ENCODE data around the gene DDIT3. TPM values are rescaled to one million over a fixed set of nuclear protein-coding genes. Genes with fewer than 3 reads are reported as not detected.

DDIT3 gene
- total and polyA plus RNA-seq, 10 donors = 18.0 to 43.9 (median 23.0) TPM

DNA sequence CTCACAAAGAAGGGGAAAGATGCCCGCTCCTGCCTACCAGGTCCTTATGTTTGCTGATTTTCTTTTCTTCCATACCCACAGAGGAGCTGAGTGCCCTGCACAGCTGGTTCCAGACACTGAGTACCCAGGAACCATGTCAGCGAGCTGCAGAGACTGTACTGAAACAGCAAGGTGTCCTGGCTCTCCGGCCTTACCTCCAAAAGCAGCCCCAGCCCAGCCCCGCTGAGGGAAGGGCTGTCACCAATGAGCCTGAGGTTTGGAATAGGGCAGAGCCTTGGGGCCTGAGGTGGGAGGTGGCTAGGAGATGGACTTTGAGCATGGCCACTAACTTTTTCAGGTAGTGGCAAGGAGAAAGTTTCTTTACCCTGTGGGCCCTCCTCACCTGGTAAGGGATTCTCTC lies 30.2 kb downstream of the DDIT3 start:
- no peaks in the 10 kb centered on the region for H3K27me3 ChIP-seq (replicated peaks in 1 of 7)
- H3K4me1 ChIP-seq = peaks cover 15 to 34% (median 20%) of the 10 kb centered on the region in 6 donors
- no peak overlapping the region for H3K4me3 ChIP-seq
- intact Hi-C loops (cut with DNase I; ENCODE audit: low total_unique reads) = no loop called here
- H3K27ac ChIP-seq = no peak overlapping the region
- DNase-seq = peak; percentile 62
- H3K9me3 ChIP-seq = no peaks in the 10 kb centered on the region
- 95 to 100% (median 98%) methylated on average over 2 to 4 of the region's 4 CpGs for WGBS, 5 donors
- peaks cover 3 to 56% (median 40%) of the 10 kb centered on the region in 6 donors for H3K36me3 ChIP-seq
- TF ChIP-seq, protein P1, sequence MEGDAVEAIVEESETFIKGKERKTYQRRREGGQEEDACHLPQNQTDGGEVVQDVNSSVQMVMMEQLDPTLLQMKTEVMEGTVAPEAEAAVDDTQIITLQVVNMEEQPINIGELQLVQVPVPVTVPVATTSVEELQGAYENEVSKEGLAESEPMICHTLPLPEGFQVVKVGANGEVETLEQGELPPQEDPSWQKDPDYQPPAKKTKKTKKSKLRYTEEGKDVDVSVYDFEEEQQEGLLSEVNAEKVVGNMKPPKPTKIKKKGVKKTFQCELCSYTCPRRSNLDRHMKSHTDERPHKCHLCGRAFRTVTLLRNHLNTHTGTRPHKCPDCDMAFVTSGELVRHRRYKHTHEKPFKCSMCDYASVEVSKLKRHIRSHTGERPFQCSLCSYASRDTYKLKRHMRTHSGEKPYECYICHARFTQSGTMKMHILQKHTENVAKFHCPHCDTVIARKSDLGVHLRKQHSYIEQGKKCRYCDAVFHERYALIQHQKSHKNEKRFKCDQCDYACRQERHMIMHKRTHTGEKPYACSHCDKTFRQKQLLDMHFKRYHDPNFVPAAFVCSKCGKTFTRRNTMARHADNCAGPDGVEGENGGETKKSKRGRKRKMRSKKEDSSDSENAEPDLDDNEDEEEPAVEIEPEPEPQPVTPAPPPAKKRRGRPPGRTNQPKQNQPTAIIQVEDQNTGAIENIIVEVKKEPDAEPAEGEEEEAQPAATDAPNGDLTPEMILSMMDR (IDR thresholded peaks at IDR 0.05 in 8 of 11, conservative IDR thresholded peaks at IDR 0.05 in 3 of 11) = no peak
- TF ChIP-seq POLR2AphosphoS5 (IDR thresholded peaks at IDR 0.05) (no peak), POLR2A (IDR thresholded peaks at IDR 0.05) (no peak)

DNA sequence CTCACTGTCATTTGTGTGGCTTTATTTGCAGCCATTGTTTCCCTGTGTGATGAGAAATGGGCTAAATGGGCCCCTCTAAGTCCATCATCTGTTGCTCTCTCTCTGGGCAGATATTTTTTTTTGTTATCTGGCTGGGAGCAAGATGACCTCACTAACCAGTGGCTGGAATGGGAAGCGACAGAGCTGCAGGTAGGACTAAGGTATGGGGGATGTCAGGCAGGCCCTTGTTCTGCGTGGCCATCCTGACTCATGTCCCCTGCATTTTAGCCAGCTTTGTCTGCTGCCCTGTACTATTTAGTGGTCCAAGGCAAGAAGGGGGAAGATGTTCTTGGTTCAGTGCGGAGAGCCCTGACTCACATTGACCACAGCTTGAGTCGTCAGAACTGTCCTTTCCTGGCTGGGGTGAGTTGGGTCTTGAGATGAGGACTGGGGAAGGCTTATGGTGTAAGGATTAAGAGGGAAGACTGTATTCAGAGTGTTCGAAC lies 31.1 kb downstream of the DDIT3 start:
- H3K4me3 ChIP-seq = peak overlapping the region in 5 of 8 donors; percentile 61 to 90 (median 76)
- H3K27ac ChIP-seq = peak overlapping the region in 1 of 8 donors; percentile 92
- H3K9me3 ChIP-seq = no peaks in the 10 kb centered on the region
- H3K36me3 ChIP-seq = peaks cover 3 to 46% (median 35%) of the 10 kb centered on the region in 6 donors
- no peaks in the 10 kb centered on the region for H3K27me3 ChIP-seq (replicated peaks in 1 of 7)
- intact Hi-C loops (cut with DNase I; ENCODE audit: low total_unique reads) = no loop called here
- 85 to 97% (median 89%) methylated on average over 5 of the region's 5 CpGs for WGBS, 5 donors
- peaks cover 15 to 34% (median 20%) of the 10 kb centered on the region in 6 donors for H3K4me1 ChIP-seq
- TF ChIP-seq, protein P1 (IDR thresholded peaks at IDR 0.05 in 8 of 11, conservative IDR thresholded peaks at IDR 0.05 in 3 of 11) = no peak
- no peak for TF ChIP-seq POLR2A (IDR thresholded peaks at IDR 0.05)
- TF ChIP-seq POLR2AphosphoS5 (IDR thresholded peaks at IDR 0.05) = no peak
- peak; percentile 49 for DNase-seq

DNA sequence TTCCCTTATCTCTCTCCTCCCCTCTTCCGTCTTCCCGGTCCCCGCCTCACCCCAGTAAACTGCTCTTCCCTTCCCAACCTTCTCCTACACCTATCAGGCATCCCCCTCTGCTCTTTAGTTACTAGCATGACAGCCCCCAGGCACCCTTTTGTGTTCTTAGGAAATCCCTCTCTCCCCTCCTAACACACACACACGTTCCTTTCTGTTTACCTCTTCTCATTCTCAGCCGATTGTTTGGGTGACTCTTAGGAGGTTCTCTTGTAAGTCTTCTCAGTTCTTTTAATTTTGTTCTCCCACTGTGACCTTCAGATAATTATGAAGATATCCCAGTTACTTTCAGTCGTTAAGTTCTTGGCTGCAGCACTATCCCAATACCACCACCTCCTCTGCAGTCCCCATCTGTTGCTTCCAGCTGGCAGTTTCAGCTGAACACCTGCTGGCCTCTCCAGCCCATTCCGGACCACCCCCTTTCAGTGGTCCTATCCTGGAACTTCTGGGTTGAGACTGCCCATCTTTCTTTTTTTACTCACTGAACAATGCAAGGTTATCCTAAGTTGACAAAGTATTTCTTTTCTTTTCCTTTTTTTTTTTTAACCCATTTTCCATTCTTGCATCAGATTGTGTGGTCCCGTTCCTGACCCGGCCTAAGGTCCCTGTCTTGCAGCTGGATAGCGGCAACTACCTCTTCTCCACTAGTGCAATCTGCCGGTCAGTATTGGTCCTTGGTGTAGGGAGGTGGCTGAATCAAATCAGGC lies 31.7 kb downstream of the DDIT3 start:
- peaks cover 3 to 42% (median 31%) of the 10 kb centered on the region in 6 donors for H3K36me3 ChIP-seq
- peak; percentile 64 for DNase-seq
- H3K27me3 ChIP-seq (replicated peaks in 1 of 7) = no peaks in the 10 kb centered on the region
- WGBS, 5 donors = 32 to 36% (median 33%) methylated on average over 11 of the region's 11 CpGs
- no peak for TF ChIP-seq POLR2AphosphoS5 (IDR thresholded peaks at IDR 0.05)
- TF ChIP-seq POLR2A (IDR thresholded peaks at IDR 0.05) = no peak
- TF ChIP-seq, protein P1 (IDR thresholded peaks at IDR 0.05 in 8 of 11, conservative IDR thresholded peaks at IDR 0.05 in 3 of 11) = no peak
- no peaks in the 10 kb centered on the region for H3K9me3 ChIP-seq
- H3K4me1 ChIP-seq = peaks cover 15 to 36% (median 20%) of the 10 kb centered on the region in 6 donors
- intact Hi-C loops (cut with DNase I; ENCODE audit: low total_unique reads) = no loop called here
- peak overlapping the region; percentile 61 to 92 (median 89) for H3K4me3 ChIP-seq
- H3K27ac ChIP-seq = peak overlapping the region; percentile 63 to 92 (median 76)

All from spleen (tissue), 11 donors.